ENCODE results near the gene DLK2. TPM values are rescaled to one million over a fixed set of nuclear protein-coding genes. Genes with fewer than 3 reads are reported as not detected.
"Not testable (repeated sequence)": the region's sequence is repeated elsewhere in the genome, so short reads cannot be mapped to it uniquely, and the experiment has no call there.

The DLK2 gene, protein sequence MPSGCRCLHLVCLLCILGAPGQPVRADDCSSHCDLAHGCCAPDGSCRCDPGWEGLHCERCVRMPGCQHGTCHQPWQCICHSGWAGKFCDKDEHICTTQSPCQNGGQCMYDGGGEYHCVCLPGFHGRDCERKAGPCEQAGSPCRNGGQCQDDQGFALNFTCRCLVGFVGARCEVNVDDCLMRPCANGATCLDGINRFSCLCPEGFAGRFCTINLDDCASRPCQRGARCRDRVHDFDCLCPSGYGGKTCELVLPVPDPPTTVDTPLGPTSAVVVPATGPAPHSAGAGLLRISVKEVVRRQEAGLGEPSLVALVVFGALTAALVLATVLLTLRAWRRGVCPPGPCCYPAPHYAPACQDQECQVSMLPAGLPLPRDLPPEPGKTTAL
- not detected for total RNA-seq

DNA sequence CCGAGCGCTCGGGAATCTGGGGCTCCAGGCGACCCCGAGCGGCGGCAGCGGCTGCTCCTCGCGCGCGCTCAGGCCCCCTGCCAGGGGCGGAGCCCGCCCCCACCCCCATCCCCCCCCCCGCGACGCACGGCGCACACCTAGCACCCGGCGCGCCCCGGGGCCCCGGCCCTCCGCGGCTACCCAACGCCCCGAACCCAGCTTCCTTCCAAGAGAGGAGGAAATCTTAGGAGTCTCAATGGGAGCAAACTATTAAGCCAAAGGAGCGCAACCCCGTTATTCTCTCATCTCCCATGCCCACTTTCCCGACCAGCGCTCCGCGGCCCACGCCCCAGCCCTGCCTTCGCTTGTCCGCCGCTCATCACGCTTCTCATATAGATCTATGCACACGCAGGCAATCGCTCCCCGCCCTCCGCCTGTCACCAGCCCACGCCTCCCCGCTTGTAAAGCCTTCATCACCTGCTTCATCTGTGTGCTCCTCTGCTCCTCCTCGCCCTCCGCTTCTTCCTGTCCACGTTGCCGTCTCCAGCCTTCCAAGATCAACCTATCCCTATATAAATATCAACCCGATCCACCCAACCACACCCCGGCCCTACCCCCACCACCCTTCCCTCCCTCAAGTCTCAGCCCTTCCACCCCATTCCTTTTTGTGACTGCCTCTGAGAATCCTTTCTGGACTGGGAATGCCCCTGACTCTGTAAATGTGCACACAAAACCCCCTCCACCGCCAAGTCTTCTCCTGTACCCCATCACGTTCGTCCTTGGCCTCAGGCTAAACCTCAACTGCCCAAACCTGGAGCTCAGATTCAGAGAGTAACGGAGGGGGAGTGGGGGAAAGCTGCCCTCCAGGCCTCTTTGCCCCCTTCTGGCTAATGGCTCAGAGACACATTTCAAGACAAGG lies at the start of gene DLK2:
DLK2 (minus strand) TSS at position 18 of the 898 bp plus-strand sequence. CDS start 723 bp downstream, outside the sequence.
- ATAC-seq (peak; percentile 2), DNase-seq (ENCODE audit: low spot score) (no peak)

DNA sequence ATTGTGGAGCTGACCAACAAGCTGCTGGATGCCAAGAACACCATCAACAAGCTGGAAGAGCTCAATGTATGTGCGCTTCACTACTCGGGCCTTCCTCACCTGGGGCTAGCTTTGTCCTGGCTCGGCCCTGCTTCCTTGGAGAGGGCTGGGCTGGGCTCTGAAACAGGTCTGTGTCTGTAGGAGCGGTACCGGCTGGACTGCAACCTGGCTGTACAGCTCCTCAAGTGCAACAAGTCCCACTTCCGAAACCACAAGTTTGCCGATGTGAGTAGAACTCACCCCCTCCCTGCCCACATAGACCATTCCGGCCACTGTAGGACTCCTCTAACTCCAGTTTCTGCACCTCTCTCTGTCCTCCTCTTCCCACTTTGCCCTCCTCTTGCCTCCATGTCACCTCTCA lies 48.1 kb upstream of the DLK2 start:
- ATAC-seq (no peak), DNase-seq (ENCODE audit: low spot score) (no peak)

DNA sequence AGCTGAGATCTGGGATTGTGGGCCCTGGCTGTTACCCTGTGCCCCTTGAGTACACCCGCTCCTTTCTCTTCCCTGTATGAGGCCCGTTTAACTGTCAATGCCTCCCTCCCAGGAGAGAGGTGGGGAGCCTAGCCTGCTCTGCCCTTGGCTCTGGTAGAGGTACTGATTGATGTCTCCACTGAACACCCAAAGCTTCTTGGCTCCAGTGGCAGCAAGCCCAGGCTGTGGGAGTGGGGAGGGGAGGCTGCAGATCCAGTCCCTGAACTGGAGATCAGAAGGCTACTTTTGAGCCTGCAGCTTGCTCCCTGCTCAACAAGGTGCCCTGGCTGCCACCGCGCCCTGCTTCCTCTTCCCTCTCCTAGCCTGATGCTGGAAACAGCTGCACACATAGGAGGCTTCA lies 47.3 kb upstream of the DLK2 start:
- DNase-seq (ENCODE audit: low spot score) (no peak), ATAC-seq (no peak)

DNA sequence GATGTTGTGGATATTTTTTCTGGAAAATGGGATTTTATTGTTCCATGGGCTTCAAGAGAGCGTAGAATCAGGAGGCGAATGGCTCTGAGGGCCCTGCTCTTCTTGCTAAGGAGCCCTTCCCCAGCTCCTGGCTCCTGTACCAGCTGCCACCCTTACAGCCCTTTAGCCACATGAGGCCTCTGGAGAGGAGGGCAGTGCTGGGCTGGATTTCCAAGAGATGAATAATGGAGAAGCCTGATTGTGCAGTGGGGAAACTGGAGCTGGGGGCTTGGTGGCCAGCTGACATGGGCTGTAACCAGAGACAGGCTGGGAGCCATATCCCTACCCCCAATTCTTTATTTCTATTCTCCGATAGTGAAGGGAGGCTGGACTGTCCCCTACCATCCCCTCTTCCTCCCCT lies 45.6 kb upstream of the DLK2 start:
- ATAC-seq (no peak), DNase-seq (ENCODE audit: low spot score) (no peak)

DNA sequence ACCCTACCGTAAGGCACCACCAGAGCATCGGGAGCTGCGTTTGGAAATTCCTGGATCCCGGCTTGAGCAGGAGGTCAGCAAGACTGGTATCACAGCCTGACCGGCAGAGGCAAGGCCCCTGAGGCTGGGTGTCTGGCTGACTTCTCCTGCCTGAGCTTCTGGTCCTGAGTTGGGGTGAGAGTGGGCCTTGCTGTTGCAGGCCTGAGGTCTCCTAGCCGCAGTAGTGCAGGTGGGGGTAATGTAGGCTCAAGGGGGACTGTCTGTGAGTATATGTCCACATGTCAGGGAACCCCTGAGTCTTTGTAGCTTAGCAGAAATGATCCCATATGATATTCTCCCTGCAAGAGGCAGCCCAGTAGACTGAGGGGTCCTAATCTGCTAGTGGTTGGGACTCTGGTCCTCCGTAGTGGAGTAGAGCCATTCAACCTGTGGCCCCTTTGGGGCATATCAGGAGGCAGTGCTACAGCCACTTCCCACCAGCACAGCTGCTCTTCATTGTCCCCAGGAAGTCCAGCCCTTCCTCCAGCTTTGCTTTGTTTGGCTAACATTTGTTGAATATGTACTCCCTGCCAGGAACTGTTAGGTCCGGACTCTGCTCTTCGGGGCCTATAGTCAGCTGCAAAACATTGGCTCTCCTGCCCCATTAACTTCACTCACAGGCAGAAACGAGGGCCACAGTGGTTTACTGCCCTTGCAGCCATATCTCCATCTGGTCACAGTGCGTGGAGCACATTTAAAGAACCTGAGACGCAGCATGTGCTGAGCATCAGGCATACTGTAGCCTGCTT lies 43.9 kb upstream of the DLK2 start:
- ATAC-seq, result peak; percentile 93
- DNase-seq (ENCODE audit: low spot score), result peak; percentile 73

DNA sequence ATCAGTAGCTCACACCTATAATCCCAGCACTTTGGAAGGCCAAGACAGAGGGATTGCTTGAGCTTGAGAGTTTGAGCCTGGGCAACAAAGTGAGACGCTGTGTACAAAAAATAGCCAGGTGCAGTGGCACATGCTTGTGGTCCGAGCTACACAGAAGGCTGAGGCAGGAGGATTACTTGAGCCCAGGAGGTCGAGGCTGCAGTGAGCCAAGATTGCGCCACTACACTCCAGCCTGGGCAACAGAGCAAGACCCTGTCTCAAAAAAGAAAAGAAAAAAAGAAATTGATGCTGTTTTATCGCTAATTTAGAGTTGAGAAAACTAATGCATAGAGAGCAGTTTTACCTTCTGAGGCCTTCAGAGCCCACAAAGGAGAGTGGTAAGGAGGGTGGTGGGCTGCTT lies 42.9 kb upstream of the DLK2 start:
- not testable (repeated sequence) for DNase-seq (ENCODE audit: low spot score); ATAC-seq

DNA sequence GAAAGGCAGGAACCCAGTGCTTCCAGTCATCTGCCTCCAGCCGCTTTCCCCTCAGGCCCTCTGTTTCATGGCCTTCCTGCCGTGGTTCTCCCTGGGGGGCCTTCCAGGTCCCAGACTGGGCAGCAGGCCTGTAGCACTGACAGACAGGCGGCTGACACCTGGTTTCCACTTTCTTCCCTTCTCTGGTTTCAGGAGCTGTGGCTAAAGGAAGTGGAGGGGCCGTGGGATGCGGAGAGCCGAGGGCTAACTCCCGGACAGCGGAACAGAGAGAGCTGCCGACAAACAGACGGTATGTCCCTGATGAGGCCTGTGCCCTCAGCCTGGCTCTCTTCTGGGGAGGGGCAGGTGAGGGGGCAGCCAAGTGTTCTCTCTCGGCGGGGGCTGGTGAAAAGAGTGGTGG lies 42.3 kb upstream of the DLK2 start:
- no peak for DNase-seq (ENCODE audit: low spot score)
- ATAC-seq, result no peak

DNA sequence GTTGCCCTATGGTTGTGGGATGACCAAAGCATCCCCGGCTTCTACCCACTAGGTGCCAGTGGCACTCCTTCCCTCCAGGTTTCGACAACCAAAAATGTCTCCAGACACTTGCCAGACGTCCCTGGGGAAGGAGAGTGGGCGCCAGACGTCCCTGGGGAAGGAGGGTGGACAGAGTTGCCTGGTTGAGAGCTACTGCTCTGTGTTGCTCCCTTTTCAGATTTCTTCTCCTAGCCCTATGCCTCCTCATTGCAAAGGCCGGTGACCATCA lies 41.7 kb upstream of the DLK2 start:
- DNase-seq (ENCODE audit: low spot score) (no peak), ATAC-seq (no peak)

DNA sequence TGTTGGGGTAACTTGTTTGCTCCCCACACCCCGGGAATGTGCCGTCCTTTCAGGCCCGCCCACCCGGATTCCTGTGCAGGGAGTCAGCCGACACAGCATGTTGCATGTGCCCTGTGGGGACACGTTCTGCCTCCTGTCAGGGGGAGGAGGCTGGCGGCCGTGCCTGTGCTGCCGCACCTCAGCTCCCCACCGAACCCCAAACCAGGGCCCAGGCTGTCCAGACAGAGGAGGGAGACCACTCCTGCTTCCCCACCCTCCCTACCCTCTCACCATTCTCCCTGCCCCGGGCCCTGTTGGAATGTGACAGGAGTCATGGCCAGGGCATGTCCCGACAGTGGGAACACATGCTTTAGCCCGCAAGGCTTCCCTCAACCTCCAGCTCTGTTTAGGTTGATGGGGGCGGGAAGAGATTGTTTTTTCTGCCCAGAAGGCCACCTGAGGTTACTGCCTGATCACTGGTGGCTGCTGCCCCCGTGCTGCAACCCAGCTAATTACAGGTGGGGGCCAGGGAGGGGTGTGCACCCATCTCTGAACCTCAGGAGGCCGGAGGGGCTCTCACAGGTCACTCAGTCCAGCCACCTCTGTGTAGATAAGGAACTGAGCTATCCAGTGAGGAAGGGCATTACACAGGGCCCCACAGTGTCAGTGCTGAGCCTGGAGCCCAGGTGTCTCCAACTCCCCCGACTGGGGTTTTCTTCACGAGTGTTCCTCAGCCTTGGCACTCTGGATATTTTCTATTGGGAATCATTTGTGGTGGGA lies 41.2 kb upstream of the DLK2 start:
- DNase-seq (ENCODE audit: low spot score), result no peak
- ATAC-seq, result peak; percentile 41

DNA sequence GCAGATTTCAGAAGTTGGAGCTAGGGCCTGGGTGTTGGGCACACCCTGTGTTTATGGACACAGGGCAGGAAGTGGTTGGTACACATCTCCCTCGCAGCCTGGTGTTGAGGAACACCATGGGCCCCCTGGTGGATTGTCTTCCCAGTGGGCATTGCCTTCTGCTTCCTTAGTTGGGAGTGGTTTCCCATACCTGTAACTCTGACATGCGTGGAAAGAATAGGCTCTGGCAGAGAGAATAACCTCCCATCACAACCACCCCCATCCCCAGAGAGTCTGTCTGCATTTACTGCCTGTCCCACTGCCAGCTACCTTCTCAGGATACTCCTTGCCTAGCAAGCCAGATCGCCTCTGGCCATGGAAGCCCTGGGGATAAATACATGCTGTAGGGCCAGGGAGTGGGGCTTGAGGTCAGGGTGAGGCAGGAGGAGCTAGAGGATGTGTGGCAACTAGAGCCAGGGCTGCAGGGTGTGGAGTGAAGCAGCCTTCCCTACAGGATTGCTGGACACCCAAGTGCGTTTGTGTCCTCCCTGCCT lies 40.1 kb upstream of the DLK2 start:
- DNase-seq (ENCODE audit: low spot score), result no peak
- no peak for ATAC-seq

DNA sequence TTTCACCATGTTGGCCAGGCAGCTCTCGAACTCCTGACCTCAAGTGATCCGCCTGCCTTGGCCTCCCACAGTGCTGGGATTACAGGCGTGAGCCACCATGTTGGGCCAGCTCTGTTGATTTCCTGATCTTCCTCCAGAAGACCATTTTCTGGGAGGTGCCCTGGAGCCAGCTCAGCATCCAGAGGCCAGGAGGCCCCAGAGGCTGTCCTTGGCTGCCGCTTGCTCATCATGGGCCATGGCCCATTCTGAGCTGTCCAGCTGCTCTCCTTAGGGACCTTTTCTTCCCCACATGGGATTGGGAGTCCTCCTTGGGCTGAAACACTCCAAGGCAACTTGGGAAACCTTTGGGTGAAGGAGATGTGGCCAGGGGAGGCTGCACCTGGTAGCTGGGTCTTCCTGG lies 39.4 kb upstream of the DLK2 start:
- ATAC-seq (no peak), DNase-seq (ENCODE audit: low spot score) (no peak)

DNA sequence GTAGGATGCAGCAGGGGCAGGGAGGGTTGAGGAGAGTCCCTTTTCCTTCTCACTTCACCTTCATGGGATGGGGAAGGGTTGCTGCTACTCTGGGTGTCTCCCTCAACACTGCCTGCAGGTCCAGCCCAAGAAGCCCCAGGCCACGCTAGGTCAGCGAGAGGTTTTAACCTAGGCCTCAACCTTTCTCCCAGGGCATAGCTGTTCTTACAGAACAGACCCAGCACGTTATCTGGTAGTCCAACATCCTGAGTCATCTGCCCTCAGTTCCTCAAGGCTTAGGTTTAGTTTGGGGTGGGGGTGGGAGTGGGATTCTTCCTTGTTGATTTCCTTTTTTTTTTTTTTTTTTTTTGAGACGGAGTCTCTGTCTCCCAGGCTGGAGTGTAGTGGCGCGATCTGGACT lies 39.0 kb upstream of the DLK2 start:
- no peak for ATAC-seq

DNA sequence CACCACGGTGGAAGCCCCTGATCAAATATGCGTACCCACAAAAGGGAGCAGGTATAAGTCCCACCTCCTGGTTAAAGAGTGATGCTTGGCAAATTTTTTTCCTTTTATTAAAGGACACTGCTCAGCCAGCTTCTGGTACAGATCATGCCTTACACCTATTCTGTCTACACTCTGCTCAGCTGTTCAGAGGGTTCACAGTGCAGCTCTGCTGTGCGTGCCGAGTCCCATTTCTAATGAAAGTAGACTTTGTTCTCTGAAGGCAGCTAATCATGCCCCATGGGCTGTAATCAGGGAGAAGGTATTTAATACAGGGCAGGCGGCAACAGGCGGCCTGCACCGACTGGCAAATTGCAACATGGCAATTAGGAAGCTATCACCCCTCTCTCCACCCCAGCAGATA lies 38.5 kb upstream of the DLK2 start:
- peak; percentile 68 for DNase-seq (ENCODE audit: low spot score)
- peak; percentile 80 for ATAC-seq

More for the DNA sequence above, 39.0 kb upstream of the DLK2 start:
- no peak for DNase-seq (ENCODE audit: low spot score)

DNA sequence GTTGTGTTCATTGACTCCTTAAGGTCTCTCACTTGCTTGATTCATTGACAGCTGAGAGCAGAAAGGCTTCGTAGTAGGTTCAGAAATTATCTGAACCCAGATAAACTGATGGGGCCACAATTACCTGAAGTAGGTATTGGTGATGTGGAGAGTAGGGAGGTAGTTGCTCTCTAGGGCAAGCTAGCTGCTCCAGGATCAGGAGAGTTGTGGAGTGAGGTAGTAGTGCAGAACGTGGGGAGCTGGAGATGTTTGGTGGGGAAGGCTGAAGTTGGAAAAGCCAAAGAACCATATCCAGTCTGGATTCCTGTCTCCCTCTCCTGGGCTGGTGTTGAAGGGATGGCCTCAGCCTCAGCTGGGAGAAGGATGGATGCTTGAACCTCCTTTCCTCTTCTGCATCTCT lies 37.9 kb upstream of the DLK2 start:
- ATAC-seq, result no peak
- no peak for DNase-seq (ENCODE audit: low spot score)

DNA sequence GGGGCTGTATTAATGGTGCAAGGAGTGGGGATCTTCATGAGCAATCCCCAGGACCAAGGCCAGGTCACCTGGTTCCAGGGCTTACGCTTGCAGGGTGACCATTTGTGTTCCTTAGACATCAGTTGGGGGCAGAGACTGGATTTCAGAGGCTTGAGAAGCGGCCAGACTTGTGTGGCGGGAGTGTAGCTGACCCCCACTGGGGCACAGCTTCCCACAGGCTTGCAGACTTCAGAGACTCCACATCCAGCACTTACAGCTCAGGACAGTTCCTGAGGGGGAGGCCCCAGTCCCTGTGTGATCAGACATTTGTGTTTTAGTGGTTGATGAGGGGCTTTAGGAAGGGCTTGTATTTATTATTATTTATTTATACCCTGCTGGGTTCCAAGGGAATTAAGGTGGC lies 37.3 kb upstream of the DLK2 start:
- DNase-seq (ENCODE audit: low spot score) (no peak), ATAC-seq (no peak)

DNA sequence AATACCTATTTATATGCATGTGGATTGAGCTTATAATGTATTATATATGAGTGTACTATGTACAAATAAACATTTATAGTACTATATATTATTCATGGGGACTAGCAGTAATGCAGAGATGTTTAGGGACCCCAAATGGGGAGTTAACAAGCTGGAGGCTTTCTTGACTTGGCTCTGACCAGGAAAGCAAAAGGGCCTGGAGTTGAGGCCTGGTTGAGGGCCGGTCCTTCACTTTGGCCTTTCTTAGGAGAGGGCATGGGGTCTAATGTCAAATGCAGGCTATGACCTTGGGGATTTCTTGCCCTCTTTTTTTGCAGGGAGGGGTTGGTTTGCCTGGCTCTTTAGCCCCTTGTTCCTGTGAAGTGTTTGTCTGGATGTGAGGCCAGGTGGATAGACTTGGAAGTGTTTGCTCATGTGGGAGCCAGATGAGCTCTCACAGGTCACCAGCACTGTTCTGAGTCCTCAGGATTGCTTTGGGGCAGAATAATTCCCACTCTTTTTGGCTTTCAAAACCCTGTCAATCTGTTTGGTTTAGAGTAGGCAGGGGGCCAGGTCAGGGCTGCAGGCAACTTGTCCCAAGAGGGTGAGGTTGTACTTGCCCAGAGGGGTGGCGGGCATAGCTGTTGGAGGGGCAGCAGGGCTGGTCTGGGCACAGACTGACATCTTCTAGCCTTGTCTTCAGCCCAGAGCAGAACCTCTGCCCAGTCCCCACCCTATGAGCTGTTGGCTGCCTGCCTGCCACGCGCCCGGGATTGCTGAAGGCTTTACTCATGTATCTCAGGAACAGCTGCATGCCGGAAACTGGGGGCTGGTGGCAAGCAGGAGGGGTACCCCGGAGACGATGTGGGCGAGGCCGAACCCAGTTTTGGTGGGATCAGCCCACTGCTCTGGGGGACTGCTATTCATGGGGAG lies 36.7 kb upstream of the DLK2 start:
- ATAC-seq (peak; percentile 50), DNase-seq (ENCODE audit: low spot score) (no peak)

DNA sequence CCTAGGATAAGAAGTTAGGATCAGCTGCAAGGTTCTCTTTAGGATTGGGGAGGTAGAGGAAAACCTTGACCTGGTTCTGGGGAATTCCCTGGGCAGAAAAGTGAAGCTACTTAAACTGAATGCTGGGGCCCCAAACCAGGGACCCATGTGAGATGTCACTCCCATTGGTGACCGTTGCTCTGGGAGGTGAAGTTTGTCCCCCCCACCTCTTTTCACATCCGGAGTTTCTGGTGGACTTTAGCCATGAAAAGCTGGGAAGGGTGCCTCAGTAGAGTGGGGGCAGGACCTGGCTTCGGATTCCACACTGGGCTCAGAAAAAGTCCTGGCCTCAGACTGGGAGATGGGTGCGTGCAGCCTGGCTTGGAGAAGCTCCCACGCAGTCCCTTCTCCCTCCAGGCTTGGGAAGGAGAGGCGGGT lies 35.2 kb upstream of the DLK2 start:
- DNase-seq (ENCODE audit: low spot score) (peak; percentile 66), ATAC-seq (no peak)

DNA sequence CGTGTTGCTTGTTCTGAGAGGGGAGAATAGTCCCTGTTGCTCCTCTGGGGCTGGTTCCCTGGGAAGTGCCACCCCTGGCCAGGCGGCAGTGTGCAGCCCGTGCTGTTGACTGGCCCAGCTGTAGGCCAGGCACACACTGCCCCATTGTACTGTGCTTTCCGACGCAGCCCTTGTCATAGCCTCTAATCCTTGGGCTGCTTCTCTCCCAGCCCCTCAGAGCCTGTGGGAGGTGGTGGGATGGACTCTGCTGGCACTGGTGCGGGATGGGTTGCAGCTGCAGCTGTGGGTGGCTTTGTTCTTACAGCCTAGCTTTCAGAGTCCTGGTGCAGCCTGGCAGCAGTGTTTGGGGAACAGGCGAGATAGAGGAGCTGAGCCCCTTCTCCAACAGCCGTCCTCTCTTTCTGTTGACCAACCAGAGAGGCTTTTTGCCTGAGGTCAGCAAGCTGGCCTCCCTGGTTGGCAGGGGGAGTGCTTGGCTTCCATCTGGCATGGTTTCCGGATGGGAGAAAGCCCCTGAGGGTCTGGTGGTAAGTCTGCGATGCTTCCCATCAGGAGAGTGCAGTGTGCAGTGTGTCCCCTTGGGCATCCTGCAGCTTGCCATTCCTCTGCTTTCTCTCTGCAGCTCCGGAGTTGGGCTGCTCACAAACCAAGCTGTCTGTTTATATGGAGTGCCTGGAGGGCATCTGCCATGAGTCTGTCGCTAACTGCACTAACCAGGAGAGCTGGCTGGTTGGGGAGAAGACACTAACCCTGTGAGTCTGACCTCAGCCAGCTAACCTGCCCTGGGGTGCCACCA lies 34.1 kb upstream of the DLK2 start:
- ATAC-seq, result no peak
- DNase-seq (ENCODE audit: low spot score), result no peak

All from left lobe of liver (tissue), 2 donors.